Measurements from ENCODE around the gene CHST10.

DNA sequence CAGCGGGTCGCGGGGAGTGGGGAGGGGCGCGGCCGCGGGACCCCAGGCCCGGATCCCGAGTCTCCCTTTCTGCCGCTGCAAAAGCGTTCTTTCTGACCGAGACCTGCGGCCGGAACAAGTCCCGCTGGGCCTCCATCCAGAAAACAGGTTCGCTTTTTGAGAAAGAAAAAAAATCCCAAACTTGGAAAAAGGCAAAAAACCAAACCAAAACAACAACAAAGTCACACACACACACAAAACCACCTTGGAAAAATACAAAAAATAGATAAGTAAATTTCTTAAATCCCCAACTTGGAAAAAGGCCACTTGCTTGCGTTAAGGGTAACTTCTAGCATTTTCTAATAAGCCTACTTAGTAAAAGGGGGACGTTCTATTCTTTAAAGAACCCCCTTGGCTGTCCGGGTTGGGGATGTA, 250 bp upstream of the CHST10 start:
- TF ChIP-seq CTCF (IDR thresholded peaks at IDR 0.05 in 2 of 3, conservative IDR thresholded peaks at IDR 0.05 in 1 of 3; ENCODE audit: control insufficient read depth in 2 of 3, extremely low read depth in 1 of 3, insufficient read depth in 1 of 3, low read depth in 3 of 3, low read length in 3 of 3) (no peak), DPF2 (IDR thresholded peaks at IDR 0.05) (no peak), POLR2AphosphoS5 (IDR thresholded peaks at IDR 0.05; ENCODE audit: low read length) (no peak), RAD21 (IDR thresholded peaks at IDR 0.05; ENCODE audit: insufficient read depth, low read depth, low read length) (no peak), POLR2A (IDR thresholded peaks at IDR 0.05; ENCODE audit: low read depth, low read length) (no peak), ELK1 (IDR thresholded peaks at IDR 0.05; ENCODE audit: low read depth, low read length) (no peak), SPI1 (IDR thresholded peaks at IDR 0.05; ENCODE audit: borderline replicate concordance, insufficient read depth, low read depth, low read length) (no peak), EZH2 (IDR thresholded peaks at IDR 0.05; ENCODE audit: borderline replicate concordance, control insufficient read depth, low read depth, low read length) (no peak), YY1 (IDR thresholded peaks at IDR 0.05; ENCODE audit: low read depth, low read length) (no peak), PKNOX1 (IDR thresholded peaks at IDR 0.05) (no peak), TCF12 (IDR thresholded peaks at IDR 0.05; ENCODE audit: low read depth, low read length) (no peak), KDM1A (IDR thresholded peaks at IDR 0.05; ENCODE audit: borderline replicate concordance) (no peak), ZBTB33 (IDR thresholded peaks at IDR 0.05) (no peak)

Data from GM12878 (cell line).